HG03064 (cell line): ENCODE results near the gene XPC.

Source experiments
- ATAC-seq: cut with Tn5 transposase; IDR thresholded peaks from one replicate; pipeline ENCODE4 v1.9.1; 2021; ENCODE audit warnings: low read depth; ENCODE audit not compliant: unreplicated experiment

XPC gene

DNA sequence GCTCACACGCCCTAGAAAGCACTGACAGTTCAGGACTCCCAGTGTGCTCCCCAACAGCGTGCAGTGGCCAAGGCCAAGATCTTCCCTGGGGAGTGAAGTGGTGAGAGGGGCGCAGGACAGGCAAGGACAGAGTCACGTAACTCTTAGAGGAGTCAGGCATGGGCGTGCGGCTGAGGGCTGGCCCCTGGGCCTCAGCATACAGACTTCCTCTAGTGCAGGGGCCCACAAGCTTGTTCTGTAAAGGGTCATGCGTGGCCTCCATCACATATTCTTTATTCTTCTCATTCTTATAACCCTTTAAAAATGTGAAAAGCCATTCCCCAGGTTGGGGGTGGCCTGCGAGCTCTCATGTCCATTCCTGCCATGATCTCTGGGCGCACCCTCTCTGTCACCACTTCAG is 28.3 kb downstream of the XPC start:
- ATAC-seq = no peak

GRCh38 chr3:14148041-14148985 is 30.1 kb downstream of the XPC start:
- no peak for ATAC-seq

DNA sequence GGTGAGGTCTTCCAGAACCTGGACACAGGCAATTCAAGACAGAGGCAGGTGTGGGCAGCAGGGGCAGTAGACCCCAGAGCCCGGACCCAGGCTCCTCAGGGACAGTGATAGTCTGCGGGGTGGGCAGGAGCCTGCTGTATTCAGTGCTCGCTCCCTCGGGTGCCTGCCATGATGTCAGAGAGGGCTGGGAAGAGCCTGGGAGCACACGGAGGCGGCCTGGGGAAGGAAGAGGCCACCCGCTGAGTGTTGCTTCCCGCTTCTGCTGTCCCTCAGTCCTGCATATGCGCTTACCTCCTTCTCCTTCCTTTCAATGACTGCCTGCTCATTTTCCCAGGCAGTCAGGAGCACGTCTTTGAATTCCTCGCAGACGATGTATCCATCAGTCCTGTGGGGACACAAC is 30.8 kb downstream of the XPC start:
- ATAC-seq = no peak

GRCh38 chr3:14147066-14147435 is 31.4 kb downstream of the XPC start:
- ATAC-seq = no peak

- ATAC-seq = no peak
These were observed 31.9 kb downstream of the XPC start for GRCh38 chr3:14146381-14147065.

DNA sequence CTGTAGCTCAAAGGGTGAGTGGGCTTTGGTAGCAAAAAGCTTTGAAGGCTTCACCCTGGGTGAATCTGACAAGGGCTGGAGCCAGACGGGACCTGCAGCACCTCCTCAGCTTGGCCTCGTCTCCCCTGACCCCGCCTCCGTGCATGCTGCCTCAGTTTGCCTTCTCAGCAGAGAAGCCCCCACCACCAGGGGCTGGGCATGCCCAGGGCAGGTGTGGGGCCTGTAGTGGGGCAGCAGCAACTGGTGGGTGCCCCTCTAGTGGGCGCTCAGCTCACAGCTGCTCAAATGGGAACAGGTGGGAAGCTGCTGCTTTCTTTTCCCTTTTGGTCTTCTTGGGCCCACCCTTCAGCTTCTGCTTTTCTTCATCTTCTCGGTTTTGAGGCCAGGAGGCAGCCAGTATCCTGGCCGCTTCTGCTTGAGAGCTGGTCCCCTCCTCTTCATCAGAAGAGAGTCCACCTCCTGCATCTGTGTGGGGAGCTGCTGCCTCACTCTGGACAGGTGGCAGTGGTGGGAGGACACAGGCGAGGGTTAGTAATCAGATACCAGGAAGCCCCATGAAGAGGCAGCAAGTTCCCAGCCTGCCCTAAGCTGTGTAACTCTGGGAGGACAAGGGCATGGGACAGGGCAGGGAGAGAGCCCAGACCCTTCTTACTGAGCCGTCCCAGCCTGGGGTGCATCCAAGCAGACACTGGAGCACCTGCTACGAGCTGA is 32.6 kb downstream of the XPC start:
- no peak for ATAC-seq

DNA sequence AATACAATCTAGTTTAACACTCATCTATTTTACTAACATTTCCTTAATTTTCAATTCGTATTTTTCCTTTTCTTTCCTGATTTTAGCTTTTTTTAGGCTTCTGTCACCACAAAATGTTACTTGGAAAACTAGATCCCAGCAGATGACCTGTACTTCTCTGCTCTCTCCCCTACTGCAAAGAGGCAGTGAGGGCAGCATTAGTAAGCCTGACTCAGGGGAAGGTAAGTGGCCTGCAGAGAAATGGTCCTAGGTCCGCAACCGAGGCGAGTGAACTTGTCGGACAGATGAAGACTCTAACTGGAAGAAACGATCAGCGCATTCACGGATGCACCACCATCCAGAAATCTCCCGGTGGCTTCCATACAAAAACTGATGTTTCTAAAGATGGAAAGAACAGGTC is 33.2 kb downstream of the XPC start:
- ATAC-seq = no peak

GRCh38 chr3:14144423-14145075 is 33.9 kb downstream of the XPC start:
- peak; percentile 89 for ATAC-seq

- no peak for ATAC-seq
These were observed 34.9 kb downstream of the XPC start for GRCh38 chr3:14143271-14144225.

DNA sequence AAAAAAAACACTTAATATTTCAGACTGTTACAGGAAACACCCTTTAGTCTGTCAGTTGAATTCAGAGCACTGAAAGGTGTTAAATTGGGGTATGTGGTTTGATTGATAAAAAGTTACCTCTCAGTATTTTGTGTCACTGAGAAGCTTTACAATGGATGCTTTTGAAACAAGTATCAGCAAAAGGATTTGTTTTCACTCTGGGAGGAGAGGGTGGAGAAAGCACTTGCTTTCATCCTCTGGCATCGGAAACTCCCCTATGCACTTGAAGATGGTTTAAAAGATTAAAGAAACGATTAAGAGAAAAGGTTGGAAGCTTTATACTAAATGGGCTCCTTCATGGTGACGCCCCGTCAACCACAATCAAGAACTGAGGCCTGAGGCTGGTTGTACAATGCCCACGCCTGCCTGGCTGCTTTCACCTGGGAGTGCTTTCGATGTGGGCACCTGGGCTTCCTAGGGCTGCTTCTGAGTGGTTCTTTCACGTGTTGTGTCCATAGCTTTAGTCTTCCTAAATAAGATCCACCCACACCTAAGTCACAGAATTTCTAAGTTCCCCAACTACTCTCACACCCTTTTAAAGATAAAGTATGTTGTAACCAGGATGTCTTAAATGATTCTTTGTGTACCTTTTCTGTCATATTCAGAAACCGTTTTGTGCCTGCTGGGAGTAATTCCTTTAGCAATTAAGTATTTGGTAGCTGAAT is 35.7 kb downstream of the XPC start:
- no peak for ATAC-seq

- no peak for ATAC-seq
These were observed 36.6 kb downstream of the XPC start for GRCh38 chr3:14141602-14142341.

- no peak for ATAC-seq
These were observed 37.3 kb downstream of the XPC start for GRCh38 chr3:14141144-14141543.

GRCh38 chr3:14140668-14141067 is 37.7 kb downstream of the XPC start:
- ATAC-seq = no peak

- ATAC-seq = no peak
These were observed 38.6 kb downstream of the XPC start for GRCh38 chr3:14139771-14140170.

- no peak for ATAC-seq
These were observed 39.3 kb downstream of the XPC start for GRCh38 chr3:14138878-14139655.

GRCh38 chr3:14138109-14138877 is 40.1 kb downstream of the XPC start:
- no peak for ATAC-seq

GRCh38 chr3:14137445-14137844 is 41.0 kb downstream of the XPC start:
- ATAC-seq = no peak
